ENCODE data around the gene TEDC2. TPM values are rescaled to one million over a fixed set of nuclear protein-coding genes. Genes with fewer than 3 reads are reported as not detected.

TEDC2 gene
- total RNA-seq, 1 experiment from 2014 or later: 45.4 TPM

DNA sequence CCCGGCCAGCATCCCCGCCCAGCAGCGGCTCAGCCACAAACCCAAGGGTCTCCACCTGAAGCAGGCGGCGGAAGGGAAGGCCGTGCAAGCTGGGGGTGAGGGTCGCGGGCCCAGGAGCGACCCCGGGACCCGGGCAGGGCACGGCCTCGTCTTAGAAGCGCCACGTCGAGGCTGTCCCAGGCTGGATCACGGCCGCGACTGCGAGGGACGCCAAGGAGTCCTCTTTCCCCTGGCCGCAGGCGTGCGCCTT lies 31.2 kb upstream of the TEDC2 start:
- H3K27ac ChIP-seq (ENCODE audit: insufficient read length, low read depth, low read length): no peak overlapping the region
- no CpG with 5 or more reads among the region's 24 CpGs for WGBS (ENCODE audit: extremely low coverage, insufficient read length, low lambda C conversion rate)
- H2AK5ac ChIP-seq (ENCODE audit: insufficient read length, low read length): no peak overlapping the region

More for the DNA sequence above, 31.2 kb upstream of the TEDC2 start:
- no peak overlapping the region for H4K91ac ChIP-seq (ENCODE audit: insufficient read length, low read depth, low read length)
- no peak overlapping the region for H3T11ph ChIP-seq (ENCODE audit: low read length)
- H3K9me3 ChIP-seq (ENCODE audit: control insufficient read depth, low read depth, low read length): no peaks in the 10 kb centered on the region
- DNase-seq: no peak
- peaks cover 15% of the 10 kb centered on the region for H3K23me2 ChIP-seq (ENCODE audit: insufficient read length, low read depth, low read length, poor library complexity, severe bottlenecking)
- no peak overlapping the region for H4K8ac ChIP-seq (replicated peaks; ENCODE audit: insufficient read length, low read depth, low read length)
- Mint-ChIP-seq H3K36me3 (ENCODE audit: insufficient read depth in 1 of 3, low read depth in 3 of 3) (peaks cover 22 to 30% (median 30%) of the 10 kb centered on the region in 3 experiments; a peak in 6 of 7 replicates), H3K27me3 (ENCODE audit: low read depth) (peaks cover 12% of the 10 kb centered on the region), H3K27ac (peak overlapping the region in 1 of 3 experiments; percentile 82; a peak in 1 of 7 replicates), H3K9me3 (no peaks in the 10 kb centered on the region), H3K4me3 (peak overlapping the region; percentile 88 to 90), H3K4me1 (peaks cover 25 to 26% of the 10 kb centered on the region in 2 experiments)
- no peak overlapping the region for H2BK12ac ChIP-seq (ENCODE audit: insufficient read length, low read depth, low read length)
- peak overlapping the region; percentile 43 for H3K9ac ChIP-seq (ENCODE audit: extremely low read depth, insufficient read length, low read length)
- no peak overlapping the region for H2AFZ ChIP-seq (ENCODE audit: low read length)
- peaks cover 9% of the 10 kb centered on the region for H3K79me1 ChIP-seq (ENCODE audit: insufficient read depth, low read depth, low read length, poor library complexity, severe bottlenecking)
- no peak overlapping the region for H2BK120ac ChIP-seq (ENCODE audit: low read depth, low read length, poor library complexity, severe bottlenecking)
- peaks cover 3% of the 10 kb centered on the region for H3K79me2 ChIP-seq (ENCODE audit: insufficient read depth, low read length)
- H3K18ac ChIP-seq (ENCODE audit: insufficient read length, low read depth, low read length): peak overlapping the region; percentile 55
- no peak overlapping the region for H3K56ac ChIP-seq (ENCODE audit: insufficient read length, low read depth, low read length)
- no peak overlapping the region for H2BK5ac ChIP-seq (ENCODE audit: insufficient read length, low read length)
- H3K23ac ChIP-seq (ENCODE audit: insufficient read length, low read depth, low read length): no peak overlapping the region
- H2BK15ac ChIP-seq (ENCODE audit: low read depth, low read length): no peak overlapping the region
- H3K27me3 ChIP-seq (ENCODE audit: insufficient read depth, low read length): no peaks in the 10 kb centered on the region; the same call in 1 of the 2 replicates
- peak overlapping the region; percentile 77 for H3K14ac ChIP-seq (ENCODE audit: insufficient read depth, low read length)
- no peaks in the 10 kb centered on the region for H3K4me1 ChIP-seq (ENCODE audit: insufficient read depth, low read length)
- TF ChIP-seq, protein P1, sequence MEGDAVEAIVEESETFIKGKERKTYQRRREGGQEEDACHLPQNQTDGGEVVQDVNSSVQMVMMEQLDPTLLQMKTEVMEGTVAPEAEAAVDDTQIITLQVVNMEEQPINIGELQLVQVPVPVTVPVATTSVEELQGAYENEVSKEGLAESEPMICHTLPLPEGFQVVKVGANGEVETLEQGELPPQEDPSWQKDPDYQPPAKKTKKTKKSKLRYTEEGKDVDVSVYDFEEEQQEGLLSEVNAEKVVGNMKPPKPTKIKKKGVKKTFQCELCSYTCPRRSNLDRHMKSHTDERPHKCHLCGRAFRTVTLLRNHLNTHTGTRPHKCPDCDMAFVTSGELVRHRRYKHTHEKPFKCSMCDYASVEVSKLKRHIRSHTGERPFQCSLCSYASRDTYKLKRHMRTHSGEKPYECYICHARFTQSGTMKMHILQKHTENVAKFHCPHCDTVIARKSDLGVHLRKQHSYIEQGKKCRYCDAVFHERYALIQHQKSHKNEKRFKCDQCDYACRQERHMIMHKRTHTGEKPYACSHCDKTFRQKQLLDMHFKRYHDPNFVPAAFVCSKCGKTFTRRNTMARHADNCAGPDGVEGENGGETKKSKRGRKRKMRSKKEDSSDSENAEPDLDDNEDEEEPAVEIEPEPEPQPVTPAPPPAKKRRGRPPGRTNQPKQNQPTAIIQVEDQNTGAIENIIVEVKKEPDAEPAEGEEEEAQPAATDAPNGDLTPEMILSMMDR (conservative IDR thresholded peaks at IDR 0.05): no peak
- H3K4ac ChIP-seq (ENCODE audit: low read depth, low read length): no peak overlapping the region
- no peak overlapping the region for H2BK20ac ChIP-seq (ENCODE audit: low read depth, low read length, poor library complexity, severe bottlenecking)
- H4K5ac ChIP-seq (ENCODE audit: insufficient read length, low read depth, low read length): no peak overlapping the region
- peak overlapping the region; percentile 59 for H3K4me2 ChIP-seq (ENCODE audit: insufficient read depth, insufficient read length, low read length)
- no peaks in the 10 kb centered on the region for H4K20me1 ChIP-seq (ENCODE audit: control insufficient read depth, insufficient read depth, insufficient read length)

All from H9 (cell line).